Testis (tissue), 2 donors: Measurements from ENCODE around the gene SF3B6.

Source experiments
- POLR2A ChIP-seq: fragments of 450-650 bp; IDR thresholded peaks from one replicate; pipeline ENCODE4 v1.6.1; 2017; ENCODE audit warnings: antibody characterized with exemption, mild to moderate bottlenecking, moderate library complexity
- TF ChIP-seq, protein P1 (sequence below), 3 experiments: fragments of 450-650 bp in 2 of 3; fragments of 200-600 bp in 1 of 3; sonication (generic) in 1 of 3; IDR thresholded peaks; one replicate each; pipeline ENCODE4 v1.5.1; 2016 to 2019; ENCODE audit warnings: antibody characterized with exemption in 3 of 3, mild to moderate bottlenecking in 2 of 3, moderate library complexity in 1 of 3

GRCh38 chr2:24101992-24102391 is 25.9 kb upstream of the SF3B6 start:
- TF ChIP-seq, protein P1, sequence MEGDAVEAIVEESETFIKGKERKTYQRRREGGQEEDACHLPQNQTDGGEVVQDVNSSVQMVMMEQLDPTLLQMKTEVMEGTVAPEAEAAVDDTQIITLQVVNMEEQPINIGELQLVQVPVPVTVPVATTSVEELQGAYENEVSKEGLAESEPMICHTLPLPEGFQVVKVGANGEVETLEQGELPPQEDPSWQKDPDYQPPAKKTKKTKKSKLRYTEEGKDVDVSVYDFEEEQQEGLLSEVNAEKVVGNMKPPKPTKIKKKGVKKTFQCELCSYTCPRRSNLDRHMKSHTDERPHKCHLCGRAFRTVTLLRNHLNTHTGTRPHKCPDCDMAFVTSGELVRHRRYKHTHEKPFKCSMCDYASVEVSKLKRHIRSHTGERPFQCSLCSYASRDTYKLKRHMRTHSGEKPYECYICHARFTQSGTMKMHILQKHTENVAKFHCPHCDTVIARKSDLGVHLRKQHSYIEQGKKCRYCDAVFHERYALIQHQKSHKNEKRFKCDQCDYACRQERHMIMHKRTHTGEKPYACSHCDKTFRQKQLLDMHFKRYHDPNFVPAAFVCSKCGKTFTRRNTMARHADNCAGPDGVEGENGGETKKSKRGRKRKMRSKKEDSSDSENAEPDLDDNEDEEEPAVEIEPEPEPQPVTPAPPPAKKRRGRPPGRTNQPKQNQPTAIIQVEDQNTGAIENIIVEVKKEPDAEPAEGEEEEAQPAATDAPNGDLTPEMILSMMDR (IDR thresholded peaks at IDR 0.05): no peak
- no peak for TF ChIP-seq POLR2A
